Hematopoietic multipotent progenitor cell treated with erythropoietin and hydrocortisone succinate and interleukin-3 and kit ligand, for 4 days (in vitro differentiated cells): ENCODE data around the gene BTD.
"Not testable (repeated sequence)": the region's sequence is repeated elsewhere in the genome, so short reads cannot be mapped to it uniquely, and the experiment has no call there.

Experiments used
- DNase-seq: peaks from one replicate; pipeline ENCODE4 v3.0.0-alpha.2; 2015

The BTD gene

GRCh38 chr3:15606434-15606891 lies 4.9 kb downstream of the BTD start:
- DNase-seq: no peak

- peak; percentile 36 for DNase-seq
Measured at GRCh38 chr3:15610082-15610759, 8.7 kb downstream of the BTD start.

GRCh38 chr3:15611018-15611417 lies 9.5 kb downstream of the BTD start:
- no peak for DNase-seq

GRCh38 chr3:15612001-15612400 lies 10.5 kb downstream of the BTD start:
- no peak for DNase-seq

- DNase-seq: no peak
Measured at GRCh38 chr3:15614958-15615357, 13.4 kb downstream of the BTD start.

- no peak for DNase-seq
Measured at GRCh38 chr3:15616053-15616452, 14.5 kb downstream of the BTD start.

- not testable (repeated sequence) for DNase-seq
Measured at GRCh38 chr3:15619659-15620464, 18.3 kb downstream of the BTD start.

- DNase-seq: no peak
Measured at GRCh38 chr3:15623535-15624440, 22.2 kb downstream of the BTD start.

GRCh38 chr3:15628967-15629366 lies 27.4 kb downstream of the BTD start:
- DNase-seq: no peak

- DNase-seq: peak; percentile 93
Measured at GRCh38 chr3:15629860-15630597, 28.5 kb downstream of the BTD start.

- peak; percentile 22 for DNase-seq
Measured at GRCh38 chr3:15630646-15631350, 29.3 kb downstream of the BTD start.

GRCh38 chr3:15631426-15632211 lies 30.1 kb downstream of the BTD start:
- no peak for DNase-seq

GRCh38 chr3:15632212-15632580 lies 30.7 kb downstream of the BTD start:
- DNase-seq: no peak

- no peak for DNase-seq
Measured at GRCh38 chr3:15633159-15633558, 31.6 kb downstream of the BTD start.

- no peak for DNase-seq
Measured at GRCh38 chr3:15633766-15634598, 32.4 kb downstream of the BTD start.

GRCh38 chr3:15634671-15635070 lies 33.1 kb downstream of the BTD start:
- DNase-seq: no peak

- DNase-seq: no peak
Measured at GRCh38 chr3:15635121-15635661, 33.6 kb downstream of the BTD start.

- peak; percentile 18 for DNase-seq
Measured at GRCh38 chr3:15636028-15636709, 34.6 kb downstream of the BTD start.
